CD4-positive, alpha-beta T cell treated with Interleukin-21 for 1 hour (primary cell): ENCODE results near the gene GRIK5.

Experiments
- DNase-seq: peaks from one replicate; pipeline ENCODE4 v3.0.0-alpha.2; 2020

The GRIK5 gene

DNA sequence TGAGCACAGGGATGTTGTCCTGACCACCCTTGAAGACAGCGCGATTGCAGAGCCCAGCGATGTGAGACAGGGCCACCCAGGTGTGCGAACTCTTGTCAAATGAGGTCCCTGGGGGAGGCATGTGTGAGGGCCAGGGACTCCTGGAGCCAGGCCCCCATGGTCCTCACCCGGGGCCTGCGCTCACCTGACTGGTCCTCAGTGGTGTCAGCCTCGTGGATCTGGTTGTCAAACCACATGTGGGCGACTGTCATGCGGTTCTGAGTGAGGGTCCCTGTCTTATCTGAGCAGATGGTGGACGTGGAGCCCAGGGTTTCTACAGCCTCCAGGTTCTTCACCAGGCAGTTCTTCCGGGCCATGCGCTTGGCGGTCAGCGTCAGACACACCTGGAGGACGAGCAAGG lies 88.3 kb downstream of the GRIK5 start:
- no peak for DNase-seq

GRCh38 chr19:41978470-41978869 lies 91.5 kb downstream of the GRIK5 start:
- DNase-seq, result no peak

DNA sequence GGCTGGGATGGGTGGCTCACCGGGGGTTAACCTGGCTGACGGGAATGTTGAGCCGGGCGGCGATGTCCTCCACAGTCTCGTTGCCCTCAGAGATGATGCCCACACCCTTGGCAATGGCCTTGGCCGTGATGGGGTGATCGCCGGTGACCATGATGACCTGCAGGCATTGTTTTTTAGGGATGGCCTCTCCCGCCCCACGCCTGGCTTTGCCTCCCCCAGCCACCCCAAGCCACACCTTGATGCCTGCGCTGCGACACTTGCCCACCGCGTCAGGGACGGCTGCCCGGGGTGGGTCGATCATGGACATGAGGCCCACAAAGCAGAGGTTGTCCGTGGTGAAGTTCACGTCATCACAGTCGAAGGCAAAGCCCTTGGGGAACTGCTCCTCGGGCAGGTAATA lies 92.1 kb downstream of the GRIK5 start:
- no peak for DNase-seq

- no peak for DNase-seq
These were observed 95.4 kb downstream of the GRIK5 start for GRCh38 chr19:41974652-41975051.

DNA sequence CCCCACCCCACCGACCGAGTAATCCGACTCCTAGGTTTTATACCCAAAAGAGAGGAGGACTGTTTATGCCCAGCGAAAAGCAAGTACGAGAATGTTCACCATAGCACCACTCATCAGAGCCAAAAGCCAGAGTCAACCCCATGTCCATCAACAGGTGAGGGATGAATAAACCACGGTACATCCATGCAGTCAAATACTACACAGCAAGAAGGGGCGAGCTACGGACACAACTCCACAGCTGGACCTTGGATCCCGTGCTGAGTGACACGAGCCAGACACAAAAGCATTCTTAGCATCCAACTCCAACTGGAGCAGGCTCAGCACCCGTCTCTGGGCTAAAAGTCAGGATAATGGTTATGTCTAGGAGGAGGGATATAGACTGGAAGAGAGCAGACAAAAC lies 98.6 kb downstream of the GRIK5 start:
- DNase-seq, result no peak

GRCh38 chr19:41969772-41970458 lies 100.1 kb downstream of the GRIK5 start:
- DNase-seq, result no peak

DNA sequence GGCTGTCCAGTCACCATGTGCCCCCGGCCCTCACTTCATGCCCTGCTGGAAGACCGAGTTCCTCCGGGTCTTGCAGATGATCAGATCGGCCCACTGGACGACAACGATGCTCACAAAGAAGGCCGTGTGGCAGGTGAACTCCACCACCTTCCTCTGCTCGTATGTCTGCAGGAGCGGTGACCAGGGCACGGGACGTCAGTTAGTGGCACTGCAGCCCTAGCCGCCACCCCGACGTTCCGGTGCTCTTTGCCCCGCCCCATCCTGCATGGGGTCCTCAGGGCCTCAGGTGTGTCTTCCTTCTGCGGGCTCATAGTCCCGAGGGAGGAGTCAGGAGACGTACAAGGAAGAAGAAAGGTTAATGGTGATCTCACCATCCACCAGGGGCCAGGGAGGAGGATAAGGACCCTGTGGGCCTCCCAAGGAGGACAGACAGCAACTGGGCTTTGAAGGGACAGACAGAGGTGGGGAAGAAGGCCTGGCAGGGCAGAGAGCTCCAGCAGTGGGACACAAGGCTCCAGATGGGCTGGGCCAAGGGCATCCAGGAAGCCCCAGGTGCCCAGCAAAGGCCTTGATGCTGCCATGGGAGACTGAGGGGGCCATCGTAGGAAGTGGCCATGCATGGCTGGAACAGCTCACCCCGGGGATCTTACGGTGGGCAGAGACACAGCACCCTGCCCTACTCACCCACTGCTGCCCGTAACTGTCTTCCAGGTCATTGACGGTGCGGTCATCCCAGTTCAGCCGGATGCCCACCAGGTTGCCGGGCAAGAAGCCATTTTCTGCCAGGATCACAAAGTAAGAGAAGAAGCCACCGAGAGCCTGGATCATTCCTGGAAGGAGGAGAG lies 101.0 kb downstream of the GRIK5 start:
- DNase-seq, result no peak

DNA sequence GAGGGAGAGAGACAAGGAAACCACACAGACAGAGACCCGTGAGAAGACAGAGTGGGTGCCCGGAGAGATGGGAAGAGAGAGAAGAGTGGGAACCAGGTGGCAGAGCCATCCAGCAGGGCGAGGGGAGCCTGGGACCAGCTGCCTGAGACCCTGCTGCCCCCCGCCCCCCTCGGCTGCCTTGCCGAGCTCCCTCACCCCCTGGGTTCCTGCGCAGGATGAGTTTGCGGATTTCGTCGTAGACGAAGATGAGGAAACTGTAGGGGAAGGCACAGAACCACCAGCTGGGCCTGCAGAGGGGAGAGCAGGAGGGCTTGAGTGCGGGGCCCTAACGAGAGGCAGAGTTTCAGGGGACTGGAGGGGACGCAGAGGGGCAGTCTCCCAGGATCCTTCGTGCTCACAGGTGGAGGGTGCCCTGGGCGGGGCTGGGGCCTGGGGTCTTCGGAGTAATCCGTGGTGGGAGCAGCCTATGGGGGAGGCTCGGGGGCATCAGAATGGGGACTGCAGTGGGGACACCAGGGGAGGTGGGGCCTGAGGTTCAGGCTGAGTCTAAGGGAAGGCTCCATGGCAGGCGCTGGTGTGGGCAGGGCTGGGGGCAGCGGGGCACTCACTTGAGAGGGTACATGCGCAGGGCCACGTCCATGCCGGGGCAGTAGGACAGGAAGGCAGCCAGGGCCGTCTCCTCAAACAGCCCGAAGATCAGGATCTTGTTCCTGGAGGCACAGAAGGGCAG lies 102.8 kb downstream of the GRIK5 start:
- no peak for DNase-seq

- no peak for DNase-seq
These were observed 104.9 kb downstream of the GRIK5 start for GRCh38 chr19:41965106-41965505.

DNA sequence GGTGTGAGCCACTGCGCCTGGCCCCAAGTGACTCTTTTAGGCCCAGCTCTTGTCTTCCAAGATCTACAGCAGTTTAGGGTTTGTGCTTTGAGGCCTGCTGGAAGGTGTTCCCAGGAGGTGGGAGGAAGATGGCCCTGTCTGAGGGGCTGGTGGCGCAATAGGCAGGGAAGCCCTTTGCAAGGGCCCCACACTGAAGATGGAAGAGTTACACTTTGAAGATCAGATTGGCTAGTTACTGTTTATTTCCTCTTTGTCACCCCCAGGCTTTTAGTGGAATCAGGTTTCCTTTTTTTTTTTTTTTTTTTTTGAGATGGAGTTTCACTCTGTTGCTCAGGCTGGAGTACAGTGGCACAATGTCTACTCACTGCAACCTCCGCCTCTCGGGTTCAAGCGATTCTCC lies 109.0 kb downstream of the GRIK5 start:
- DNase-seq, result no peak

GRCh38 chr19:41959056-41960053 lies 110.7 kb downstream of the GRIK5 start, which contains the start of gene RABAC1:
TSS of gene RABAC1 (minus strand) at chr19:41959321. CDS start at chr19:41959292, 29 bp downstream.
- DNase-seq, result peak; percentile 90

GRCh38 chr19:41958367-41959055 lies 111.5 kb downstream of the GRIK5 start:
- peak; percentile 85 for DNase-seq

GRCh38 chr19:41957838-41958366 lies 112.1 kb downstream of the GRIK5 start:
- peak; percentile 56 for DNase-seq

GRCh38 chr19:41957161-41957837 lies 112.7 kb downstream of the GRIK5 start:
- DNase-seq, result no peak

GRCh38 chr19:41956621-41957020 lies 113.4 kb downstream of the GRIK5 start:
- DNase-seq, result no peak

DNA sequence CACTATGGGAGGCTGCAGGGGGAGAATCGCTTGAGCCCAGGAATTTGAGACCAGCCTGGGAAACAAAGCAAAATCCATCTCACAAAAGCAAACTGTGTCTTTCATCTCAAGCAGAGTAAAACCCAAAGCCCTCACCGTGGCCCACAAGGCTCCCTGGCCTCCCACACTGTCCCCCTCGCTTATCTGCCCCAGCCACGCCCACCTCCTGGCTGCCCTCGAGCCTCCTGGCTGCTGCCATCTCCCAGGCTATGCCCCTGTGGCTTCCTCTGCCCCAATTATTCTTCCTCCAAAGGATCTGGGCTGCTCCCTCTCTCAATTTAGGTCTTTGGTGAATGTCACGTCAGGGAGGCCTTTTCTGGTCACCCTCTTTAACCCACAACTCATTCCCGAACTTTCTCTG lies 114.5 kb downstream of the GRIK5 start:
- no peak for DNase-seq

GRCh38 chr19:41951686-41952172 lies 118.3 kb downstream of the GRIK5 start:
- peak; percentile 84 for DNase-seq
